GM10847 (cell line): ENCODE measurements around the gene UBXN10.

Experiments
- POLR2A ChIP-seq: IDR thresholded peaks from 2 replicates; pipeline ENCODE4 v1.6.1; 2011; ENCODE audit not compliant: insufficient read length; ENCODE audit errors: extremely low read depth

UBXN10 gene

GRCh38 chr1:20148571-20149500, 37.1 kb upstream of the UBXN10 start:
- no peak for TF ChIP-seq POLR2A

DNA sequence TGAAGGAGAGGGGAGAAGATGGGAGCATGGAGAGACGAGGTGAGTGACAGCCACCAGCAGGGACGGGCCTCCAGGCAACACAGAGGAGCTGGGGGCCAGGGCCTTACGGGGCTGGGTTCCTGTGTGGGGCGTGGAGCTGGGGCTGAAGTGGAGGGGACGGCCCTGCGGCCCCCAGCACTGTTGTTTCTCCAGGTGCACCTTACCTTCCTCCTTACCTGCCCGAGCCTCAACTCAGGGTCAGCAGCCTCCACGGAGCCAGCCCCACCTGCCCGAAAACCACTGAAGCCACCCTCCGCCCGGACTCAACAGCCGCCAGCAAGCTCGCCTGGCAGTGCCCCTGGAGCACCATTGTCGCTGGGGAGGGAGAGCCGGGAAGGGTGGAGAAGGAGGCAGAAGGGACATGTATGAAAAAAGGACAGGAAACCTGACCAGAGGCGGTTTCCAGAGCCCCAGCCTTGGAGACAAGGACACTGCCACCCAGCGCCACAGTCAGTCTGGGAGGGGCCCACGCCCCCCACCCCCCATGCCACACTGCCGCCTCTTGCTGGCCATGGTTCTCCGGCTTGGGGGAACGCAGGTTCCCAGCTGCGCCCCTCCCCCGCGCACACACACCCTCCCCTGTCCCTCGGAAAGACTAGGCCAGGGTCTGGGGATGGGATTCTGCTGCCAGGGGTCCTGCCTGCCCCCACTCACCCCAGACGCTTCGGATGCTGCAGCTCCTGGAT, 36.1 kb upstream of the UBXN10 start:
- no peak for TF ChIP-seq POLR2A

DNA sequence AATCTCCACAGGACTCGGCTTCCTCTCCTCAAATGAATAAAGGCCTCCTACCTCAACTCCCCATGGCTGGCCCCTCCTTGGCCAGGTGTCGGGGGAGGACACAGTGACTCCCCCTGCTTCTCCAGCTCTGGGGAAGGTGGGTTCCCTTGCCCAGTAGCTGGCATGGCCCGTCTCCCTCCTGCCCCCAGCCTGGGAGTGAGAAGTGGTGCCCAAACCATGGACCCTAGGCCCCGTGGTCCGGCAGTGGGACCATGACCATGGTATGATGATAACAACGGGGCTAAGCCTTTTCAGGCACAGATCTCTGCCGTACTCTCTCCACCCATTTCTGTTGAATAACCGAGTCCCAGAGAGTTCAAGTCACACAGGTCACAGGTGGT, 35.6 kb upstream of the UBXN10 start:
- TF ChIP-seq POLR2A = no peak

DNA sequence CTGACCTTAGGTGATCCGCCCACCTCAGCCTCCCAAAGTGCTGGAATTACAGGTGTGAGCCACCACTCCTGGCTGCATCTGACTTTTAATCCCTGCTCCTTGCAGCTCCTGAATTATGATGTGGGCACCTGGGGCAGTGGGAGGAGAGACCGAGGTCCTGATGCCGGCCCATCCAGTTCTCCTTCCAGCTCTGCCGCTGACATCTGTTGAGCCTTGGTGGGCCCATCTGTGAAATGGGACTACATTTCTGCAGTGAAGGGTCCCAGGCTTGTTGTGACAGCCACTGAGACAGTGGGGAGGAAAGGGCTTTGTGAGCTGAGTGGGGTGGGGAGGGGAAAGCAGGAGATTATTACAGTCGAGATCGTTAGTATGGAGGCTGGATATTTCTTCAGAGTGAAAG, 34.9 kb upstream of the UBXN10 start:
- TF ChIP-seq POLR2A = no peak

GRCh38 chr1:20151906-20152598, 33.8 kb upstream of the UBXN10 start:
- no peak for TF ChIP-seq POLR2A

- no peak for TF ChIP-seq POLR2A
These were observed 33.3 kb upstream of the UBXN10 start for GRCh38 chr1:20152599-20152930.

GRCh38 chr1:20153000-20153418, 32.9 kb upstream of the UBXN10 start:
- TF ChIP-seq POLR2A = no peak

- no peak for TF ChIP-seq POLR2A
These were observed 31.5 kb upstream of the UBXN10 start for GRCh38 chr1:20154301-20154831.

GRCh38 chr1:20158358-20159070, 27.4 kb upstream of the UBXN10 start:
- TF ChIP-seq POLR2A = no peak

DNA sequence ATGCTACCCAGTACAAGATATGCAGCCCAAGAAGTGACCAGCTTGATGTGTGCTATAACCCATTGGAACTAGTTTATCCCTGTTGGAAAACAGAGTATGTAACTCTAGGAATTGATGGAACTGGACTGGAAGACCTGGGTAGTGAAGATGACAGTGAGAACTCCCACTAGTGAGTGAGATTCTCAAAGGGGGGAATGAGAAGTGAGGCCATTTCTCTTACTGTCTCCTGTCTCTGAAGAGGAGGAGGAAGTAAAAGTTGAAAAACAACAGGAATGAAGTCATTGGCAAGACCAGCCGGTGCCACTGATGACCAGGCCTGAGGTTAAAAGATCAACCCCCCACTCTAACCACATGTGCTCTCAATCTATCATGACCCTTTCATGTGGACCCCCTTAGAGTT, 25.9 kb upstream of the UBXN10 start:
- no peak for TF ChIP-seq POLR2A

DNA sequence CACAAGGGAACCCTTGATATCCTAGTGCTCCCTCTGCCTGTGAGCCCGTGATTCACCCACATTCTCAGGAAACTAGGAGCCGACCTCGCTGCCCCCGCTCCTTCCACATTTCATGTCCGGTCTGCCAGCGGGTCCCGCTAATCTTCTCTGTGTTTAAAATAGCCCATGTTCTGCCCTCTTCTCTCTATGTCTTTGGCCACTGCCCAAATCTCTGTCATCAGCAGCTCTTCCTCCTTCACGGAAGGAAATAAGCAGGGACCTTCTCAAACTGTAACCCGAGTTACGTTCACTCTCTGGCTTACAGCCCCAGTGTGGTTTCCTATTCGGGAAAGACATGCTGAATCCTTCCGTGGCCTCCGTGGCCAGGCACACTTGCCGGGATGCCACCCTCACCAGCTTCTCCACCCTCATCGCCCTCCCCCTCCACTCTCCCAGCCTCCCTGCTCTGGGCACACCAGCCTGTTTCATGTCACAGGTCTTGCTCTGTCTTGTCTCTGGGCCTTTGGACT, 21.1 kb upstream of the UBXN10 start:
- no peak for TF ChIP-seq POLR2A

GRCh38 chr1:20165522-20165951, 20.4 kb upstream of the UBXN10 start:
- TF ChIP-seq POLR2A = no peak

- TF ChIP-seq POLR2A = no peak
These were observed 19.8 kb upstream of the UBXN10 start for GRCh38 chr1:20166051-20166450.

DNA sequence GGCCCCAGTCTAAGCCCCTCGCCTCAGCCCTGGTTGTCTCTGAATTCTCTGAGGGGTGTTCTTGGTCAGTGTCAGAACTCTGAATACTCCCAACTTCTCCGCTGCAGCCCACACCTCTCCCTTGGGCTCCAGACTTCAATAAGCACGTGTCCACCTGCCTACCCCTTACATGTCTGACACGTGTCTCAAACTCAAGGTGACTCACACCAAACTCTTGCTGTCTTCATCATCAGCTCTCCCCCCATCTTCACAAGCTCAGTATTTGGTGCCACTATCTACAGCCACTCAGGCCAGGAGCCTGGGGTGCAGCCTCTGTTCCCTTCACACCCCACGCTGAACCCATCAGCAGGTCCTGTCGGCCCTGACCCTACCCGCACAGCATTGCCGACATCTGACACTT, 18.8 kb upstream of the UBXN10 start:
- TF ChIP-seq POLR2A = no peak

- TF ChIP-seq POLR2A = no peak
These were observed 17.1 kb upstream of the UBXN10 start for GRCh38 chr1:20168564-20169491.
